ENCODE results near the gene TP73.

TP73 gene

DNA sequence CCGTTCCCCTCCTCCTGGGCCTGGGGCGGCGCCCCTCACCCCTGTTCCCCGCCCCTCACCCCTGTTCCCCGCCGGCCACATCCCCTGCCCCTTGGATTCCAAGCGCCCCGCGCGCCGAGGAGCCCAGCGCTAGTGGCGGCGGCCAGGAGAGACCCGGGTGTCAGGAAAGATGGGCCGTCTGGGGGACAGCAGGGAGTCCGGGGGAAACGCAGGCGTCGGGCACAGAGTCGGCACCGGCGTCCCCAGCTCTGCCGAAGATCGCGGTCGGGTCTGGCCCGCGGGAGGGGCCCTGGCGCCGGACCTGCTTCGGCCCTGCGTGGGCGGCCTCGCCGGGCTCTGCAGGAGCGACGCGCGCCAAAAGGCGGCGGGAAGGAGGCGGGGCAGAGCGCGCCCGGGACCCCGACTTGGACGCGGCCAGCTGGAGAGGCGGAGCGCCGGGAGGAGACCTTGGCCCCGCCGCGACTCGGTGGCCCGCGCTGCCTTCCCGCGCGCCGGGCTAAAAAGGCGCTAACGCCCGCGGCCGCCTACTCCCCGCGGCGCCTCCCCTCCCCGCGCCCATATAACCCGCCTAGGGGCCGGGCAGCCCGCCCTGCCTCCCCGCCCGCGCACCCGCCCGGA lies at the start of gene TP73:
TP73 (plus strand) TSS at position 587 of the 618 bp plus-strand sequence. CDS start 29,850 bp downstream, outside the sequence.
- no peak for DNase-seq

DNA sequence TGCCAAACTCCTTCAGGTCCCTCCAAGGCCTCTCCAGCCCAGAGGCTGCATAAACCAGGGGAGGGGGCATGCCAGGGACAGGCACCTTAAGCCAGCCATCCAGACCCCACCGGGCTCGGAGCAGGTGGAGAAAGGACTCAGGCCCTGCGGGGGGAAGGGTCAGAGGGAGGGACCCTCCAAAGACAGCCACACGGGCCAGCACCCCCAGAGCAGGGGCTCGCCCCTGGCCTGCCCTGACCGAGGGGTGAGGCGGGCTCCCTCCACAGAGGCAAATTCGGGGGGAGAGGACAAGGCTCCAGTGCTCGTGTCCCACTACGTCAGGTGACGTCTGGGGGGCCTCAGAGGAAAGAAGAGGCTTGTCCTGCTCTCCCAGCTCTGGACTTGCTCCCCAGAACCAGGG lies 49.2 kb upstream of the TP73 start:
- no peak for DNase-seq

DNA sequence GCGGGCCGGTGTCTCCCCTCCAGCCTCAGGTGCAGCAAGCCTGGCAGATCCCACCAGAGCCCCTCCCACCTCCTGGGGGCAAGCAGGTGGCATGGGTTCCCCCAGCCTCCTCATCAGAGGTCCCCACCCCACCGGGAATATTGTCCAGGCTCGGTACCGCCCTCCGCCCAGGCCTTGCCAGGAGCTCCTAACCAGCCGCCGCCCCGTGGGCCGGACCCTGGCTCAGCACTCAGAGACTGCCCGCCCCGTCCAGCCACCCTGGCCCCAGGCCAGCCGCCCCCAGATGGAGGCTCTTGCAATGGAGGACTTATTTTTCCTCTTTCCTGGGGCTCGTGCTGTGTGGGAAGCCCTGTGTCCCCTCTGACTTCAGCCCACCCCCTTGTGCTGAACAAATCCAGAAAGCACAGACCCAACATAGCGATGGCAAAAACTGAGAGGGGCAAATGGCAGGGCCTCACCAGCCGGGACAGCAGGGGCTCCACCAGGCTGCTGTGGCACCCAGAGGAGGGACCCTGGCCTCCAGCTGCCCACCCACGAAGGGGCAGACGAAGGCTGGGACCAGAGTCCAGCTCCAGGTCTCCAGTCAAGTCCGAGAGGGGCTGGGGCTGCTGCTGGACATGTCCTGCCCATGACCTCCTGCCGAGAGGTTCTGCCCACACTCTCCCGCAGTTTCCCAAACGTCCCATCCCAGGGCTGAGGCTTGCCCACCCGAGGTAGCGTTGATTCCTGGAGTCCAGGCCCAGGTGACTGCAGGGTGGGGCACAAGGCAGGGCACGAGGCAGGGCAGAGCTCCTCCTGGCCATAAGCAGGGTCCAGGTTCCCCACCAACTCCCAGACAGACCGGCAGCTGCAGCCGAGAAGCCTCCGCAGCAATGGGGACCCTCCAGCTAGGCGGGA lies 48.5 kb upstream of the TP73 start:
- no peak for DNase-seq

DNA sequence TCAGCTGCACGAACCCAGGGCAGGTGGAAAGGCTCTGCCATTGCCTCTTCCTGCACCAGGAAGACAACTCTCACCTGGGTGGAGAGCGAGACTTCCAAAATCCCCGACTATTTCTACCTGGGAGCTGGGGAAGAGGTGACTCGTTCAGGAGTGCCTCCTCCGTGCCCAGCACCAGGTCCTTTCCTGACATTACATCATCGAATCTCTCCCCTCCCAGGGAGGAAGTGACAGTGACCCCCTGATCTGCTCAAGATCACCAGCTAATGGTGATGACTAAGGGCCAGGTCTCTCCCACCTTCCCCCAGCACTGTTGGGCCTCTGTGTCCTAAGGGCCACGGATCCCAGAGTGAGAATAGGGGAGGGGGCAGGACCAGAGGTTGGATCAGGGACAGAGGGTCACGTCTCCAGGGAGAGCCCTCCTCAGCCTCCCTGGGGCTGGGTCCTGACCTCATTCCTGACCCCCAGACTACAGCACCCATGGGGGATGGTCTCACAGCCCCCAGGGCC lies 47.8 kb upstream of the TP73 start:
- DNase-seq = no peak

DNA sequence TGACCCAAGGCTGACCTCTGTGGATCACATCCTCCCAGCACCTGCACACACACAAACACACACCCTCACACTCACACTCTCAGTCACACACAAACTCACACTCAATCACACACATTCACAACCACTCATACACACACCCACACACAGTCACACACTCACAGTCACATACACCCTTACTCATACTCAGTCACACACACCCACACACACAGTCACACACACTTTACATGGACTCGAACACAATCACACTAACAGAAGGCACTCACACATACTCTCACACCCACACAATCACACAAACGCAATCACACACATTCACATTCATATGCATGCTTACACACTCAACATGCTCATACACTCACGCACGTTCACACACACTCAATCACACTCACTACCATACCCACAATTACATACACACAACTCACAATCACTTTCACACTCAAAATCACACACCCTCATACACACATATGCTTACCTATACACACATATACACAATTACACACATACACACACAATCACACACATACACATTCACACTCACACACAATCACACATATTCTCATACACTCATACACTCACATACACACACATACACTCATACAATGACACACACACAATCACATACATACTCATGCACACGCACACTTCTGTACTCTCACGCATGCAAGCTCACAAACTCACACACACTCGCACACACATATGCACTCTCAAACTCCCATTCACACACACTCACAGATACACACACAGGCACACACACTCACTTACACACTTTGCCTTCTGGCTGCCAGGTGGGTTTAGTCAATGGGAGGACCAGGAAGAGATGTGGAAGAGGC lies 47.1 kb upstream of the TP73 start:
- no peak for DNase-seq

DNA sequence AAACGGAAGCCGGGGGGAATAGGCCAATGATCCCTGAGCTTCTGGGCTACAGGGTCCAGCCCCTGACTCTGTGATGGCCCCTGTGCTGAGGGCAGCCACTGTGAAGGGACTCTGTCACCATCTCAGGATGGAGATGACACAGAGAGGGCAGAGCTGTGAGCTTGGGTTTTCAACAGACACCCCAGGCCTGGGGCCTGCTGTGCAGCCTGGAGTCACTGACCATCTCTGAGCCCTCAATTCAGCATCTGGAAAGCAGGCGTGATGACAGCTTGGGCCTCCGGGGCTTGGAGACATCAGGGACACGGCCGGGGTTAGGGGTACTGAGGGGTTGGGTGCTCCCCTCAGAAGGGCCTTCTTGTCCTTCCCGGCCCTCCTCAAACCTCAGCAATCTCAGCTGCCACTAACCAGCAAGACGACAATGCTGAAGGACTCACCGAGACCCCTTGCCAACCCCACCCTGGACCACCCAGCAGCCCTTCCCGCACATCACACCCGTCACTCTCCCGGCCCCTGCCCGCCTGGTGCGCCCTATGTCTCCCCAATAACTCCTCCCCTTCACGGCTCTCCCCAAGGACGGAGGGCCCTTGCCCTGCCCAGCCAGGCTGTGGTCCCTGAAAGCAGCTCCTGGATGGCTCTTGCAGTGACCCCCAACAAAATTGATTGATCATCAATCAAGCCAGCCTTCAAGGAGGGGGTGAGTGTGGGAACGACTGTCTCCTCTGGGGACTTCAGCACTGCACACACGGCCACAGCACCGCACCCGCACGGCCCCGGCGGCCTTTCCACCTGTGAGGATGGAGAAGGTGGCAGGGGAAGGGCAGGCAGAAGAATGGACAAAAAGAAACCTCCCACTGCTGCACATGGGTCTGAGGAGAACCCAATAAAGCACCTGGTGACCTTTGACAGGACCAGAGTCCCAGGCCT lies 45.3 kb upstream of the TP73 start:
- DNase-seq = no peak

DNA sequence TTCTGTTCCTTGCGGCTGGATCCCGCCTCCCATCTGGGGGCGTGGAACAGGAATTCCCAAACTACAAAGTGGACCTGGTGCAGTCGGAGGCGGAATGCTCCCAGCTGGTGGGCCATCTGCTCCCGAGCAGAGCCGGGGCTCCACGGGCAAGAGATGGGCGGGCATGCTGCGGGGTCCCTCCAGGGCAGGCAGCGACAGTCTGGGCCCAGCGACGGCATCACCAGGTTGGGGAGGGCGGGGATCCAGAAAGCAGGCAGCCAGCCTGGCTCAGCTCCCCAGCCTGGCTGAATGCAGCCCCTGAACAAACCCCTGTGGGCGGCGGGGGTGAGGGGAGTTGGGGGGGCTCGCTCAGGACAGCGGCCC lies 44.6 kb upstream of the TP73 start:
- no peak for DNase-seq

DNA sequence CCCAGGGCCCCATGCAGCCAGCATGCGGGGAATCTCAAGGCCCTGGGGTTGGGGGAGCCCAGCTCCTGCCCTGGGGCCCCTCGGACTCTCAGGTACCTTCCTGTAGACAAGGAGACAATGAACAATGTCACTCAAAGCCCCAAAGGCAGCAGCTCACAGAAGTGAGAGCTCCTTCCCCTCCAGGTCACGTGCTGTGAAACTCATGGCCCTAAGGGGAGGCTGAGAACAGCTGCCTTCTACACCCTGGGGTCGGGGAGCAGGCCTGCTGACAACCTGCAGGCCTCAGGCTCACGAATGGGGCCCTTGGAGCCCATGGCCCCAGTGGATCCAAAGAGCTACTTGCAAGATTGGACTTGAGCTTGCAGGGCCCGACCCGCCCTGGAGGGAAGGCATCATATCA lies 44.2 kb upstream of the TP73 start:
- DNase-seq = no peak

DNA sequence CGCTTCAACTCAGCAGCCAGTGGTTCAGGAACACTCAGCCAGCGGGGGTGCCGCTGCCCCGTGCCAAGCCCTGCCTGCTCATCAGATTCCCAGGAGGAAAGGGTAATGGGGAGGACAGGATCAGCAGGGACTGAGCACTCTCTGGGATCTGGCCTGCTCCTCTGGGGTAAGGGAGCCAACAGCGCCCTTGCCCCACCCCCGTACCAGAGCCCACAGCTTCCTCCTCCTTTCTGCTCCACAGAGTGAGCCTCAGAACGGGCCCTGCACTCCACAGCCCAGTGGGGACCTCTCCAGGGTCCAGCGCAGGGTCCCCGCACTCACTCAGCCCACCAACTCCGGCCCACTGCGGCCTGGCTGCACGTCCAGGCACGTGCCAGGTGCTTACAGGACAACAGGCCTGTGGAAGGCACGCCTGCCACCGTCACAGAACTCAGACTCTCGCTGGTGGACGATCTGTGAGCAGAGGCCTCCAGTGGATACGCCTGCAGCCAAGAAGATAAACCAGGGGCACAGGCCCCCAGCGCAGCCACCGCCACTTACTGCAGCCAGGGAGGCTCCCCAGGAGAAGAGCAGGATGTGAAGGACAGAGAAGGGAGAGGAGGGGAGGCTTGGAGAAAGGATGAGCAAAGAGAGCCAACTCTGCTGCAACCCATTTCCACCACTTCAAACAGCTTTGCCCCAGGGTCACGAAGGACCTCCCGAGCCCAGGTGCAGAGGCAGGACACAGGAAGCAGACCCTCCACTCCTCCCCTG lies 43.1 kb upstream of the TP73 start:
- DNase-seq = no peak

DNA sequence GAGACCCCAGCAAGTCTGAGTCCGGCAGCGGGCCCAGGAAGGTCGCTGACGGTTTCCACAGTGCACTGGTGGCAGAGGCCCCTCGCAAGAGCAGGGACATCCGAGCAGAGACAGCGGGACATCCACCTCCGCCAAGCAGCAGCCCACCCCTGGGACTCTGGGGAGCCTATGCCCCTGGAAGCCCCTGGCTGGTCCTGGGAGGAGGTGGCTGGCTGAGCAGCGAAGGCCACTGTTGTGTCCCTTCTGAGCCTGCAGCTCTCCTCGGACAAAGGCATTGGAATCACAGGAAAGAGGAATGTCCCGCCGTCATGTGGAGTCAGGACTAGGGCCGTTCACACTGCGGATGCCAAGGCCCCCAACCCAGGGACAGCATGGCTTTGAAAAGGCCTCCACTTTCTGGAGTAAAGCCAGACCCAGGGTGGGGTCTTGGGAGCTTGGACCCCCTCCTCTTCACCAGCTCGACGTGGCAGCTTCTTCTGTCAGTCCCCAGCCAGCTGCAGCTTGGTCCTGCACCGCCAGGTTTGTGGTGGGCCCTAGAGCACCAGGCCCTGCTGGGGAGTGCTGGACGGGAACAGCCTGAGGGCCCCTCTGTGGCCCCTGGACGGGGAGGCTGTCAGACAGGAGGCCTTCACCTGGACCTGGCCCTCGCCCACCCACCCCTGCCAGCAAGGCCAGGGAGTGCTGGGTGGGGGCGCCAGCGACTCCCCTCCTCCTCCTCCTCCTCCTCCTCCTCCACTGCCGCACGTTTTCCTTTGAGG lies 42.4 kb upstream of the TP73 start:
- no peak for DNase-seq

DNA sequence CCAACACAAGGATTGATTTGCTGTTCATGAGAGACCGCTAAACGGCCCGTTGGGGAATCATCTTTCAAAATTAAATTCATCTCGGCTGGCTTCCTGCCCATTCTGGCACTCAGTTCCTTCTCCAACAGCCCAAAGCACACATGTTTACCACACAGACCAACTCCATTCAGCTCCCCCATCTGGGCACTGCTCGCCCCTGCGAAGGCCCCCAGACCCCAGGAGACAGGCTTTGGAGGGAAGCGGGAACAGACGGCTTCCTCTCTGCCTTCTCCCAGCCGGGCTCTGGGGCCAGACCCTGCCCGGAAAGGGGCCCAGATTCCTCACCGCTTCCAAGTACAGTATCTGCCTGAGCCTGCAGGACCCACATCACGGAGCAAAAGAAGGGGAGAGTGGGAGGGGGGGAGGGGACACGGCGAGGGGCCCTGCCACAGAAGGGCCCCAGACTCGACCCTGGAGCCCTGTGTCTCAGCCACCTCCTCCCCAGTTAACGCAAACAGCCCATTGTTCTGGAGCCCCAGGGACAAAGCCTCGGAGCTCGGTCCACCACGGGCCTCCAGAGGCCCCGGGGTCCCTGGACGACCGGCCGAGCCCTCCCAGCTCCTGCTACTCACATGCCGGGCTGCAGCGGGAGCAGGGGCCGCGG lies 41.7 kb upstream of the TP73 start:
- DNase-seq = peak; percentile 61

DNA sequence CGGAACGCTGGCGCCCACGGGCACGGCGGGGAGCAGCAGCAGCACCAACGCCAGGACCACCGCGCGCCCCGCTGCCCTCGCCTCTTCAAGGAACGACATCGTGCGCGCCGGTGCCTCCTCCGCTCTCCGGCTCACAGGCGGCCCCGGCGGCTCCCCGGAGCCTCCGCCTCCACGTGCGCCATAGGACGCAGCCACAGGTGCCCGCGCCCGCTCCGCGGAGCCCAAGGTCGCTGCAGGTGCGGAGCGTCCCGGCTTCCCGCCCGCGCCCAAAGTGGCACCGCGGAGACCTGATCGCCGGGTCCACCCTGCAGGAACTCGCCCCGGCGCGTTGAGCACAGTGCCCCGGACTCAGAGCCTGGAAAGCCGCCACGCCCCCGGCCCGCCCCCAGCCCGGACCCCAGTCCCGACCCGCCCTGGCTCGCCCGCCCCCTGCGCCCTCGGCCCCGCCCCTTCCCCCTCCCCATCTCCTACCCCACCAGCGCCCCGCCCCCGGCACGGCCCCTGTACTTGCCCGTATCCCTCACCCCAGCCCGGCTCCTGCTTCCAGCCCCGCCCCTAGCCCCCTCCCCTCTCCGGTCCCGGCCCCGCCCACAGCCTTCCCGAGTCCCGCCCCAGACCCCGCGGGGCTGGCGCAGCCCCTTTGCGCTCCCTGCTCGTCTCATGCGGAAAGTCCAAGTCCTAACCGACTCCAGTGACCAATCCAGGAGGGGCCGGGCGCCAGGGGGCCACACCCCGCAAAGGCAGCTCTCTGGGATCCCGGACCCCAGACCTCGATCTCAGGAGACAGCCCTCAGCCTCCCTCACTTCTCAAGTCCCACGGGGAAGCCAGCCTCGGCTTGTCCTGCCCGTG lies 40.9 kb upstream of the TP73 start, which contains the start of gene MEGF6:
MEGF6 (minus strand) TSS at position 339 of the 850 bp plus-strand sequence; CDS start at position 99, 240 bp downstream.
- DNase-seq = peak; percentile 69

DNA sequence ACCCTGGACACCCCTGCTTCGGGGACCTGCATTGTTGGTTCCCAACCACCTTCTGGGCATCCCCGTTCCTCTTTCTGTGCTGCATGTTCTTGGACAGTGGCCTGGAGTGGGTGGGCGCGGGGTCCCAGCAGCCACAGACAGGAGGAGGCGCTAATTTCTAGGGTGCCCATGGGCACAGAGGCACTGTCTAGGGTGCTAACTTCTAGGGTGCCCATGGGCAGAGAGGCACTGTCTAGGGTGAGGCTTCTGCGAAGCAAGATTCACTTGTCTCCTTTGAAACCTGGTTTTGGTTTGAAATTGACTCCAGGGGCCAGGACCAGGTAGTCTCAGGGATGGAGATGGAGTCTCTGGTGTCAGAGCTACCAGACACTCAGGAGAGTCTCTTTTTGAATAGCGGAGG lies 40.2 kb upstream of the TP73 start:
- no peak for DNase-seq

DNA sequence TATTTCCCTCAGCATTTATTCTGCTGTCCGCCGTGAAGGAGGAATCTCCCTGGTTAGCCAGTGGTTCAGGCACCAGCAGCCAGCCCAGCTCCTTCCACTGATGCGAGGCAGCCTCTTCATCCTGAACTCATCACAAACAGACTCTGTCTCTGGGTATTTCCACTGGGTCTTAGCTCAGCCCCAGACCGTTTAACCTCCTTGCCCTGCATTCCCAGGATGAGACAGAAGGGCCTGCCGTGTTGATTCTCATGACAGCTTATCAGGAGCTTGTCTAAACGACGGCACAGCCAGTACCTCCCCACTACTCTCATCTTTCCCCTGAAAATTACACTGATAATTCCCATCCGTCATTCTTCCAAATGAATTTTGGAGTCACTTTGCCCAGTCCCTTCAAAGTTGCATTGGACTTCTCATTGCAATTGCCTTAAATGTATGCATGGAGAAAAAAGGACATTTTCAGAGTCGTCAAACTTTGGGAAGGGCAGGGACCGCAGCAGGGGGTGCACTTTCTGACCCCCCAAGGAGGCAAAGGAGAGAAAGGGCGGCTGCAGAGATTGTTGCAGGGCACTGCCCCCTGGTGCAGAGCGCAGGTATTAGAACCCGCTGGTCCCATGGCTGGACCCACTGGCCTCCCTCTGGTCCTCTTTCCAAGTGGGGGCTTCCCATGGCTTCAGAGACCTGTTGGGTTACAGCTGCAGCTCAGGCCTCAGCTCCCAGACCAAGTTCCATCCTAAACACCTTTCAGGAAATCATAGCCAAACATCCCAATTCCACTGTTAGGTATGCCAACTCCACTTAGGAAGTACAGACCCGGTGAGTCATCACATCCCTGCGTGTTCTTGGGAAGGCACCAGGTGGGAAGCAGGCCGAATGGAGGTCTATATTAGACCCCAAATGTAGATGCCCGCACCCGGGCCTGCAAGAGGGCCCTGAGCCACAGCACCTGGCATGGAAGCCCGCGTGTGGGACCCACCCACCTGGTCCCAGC lies 37.3 kb upstream of the TP73 start:
- DNase-seq = peak; percentile 46

DNA sequence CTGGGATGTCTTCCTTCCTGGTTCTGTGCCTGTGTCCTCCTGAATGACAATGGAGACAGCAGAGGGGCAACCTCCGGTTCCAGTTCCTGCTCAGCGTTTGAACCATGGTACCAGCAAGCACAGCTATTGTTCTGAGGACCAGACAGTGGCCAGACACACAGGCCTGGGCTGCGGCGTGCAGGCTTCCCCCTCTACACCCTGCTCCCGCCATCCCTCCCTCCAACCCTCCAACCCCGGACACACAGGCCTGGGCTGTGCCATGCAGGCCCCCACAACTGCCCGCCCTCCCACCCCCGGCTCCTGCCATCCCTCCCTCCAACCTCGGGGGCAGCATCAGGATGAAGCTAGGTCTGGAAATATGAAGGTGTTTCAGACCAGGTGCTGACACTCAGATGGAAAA lies 35.5 kb upstream of the TP73 start:
- DNase-seq = no peak

DNA sequence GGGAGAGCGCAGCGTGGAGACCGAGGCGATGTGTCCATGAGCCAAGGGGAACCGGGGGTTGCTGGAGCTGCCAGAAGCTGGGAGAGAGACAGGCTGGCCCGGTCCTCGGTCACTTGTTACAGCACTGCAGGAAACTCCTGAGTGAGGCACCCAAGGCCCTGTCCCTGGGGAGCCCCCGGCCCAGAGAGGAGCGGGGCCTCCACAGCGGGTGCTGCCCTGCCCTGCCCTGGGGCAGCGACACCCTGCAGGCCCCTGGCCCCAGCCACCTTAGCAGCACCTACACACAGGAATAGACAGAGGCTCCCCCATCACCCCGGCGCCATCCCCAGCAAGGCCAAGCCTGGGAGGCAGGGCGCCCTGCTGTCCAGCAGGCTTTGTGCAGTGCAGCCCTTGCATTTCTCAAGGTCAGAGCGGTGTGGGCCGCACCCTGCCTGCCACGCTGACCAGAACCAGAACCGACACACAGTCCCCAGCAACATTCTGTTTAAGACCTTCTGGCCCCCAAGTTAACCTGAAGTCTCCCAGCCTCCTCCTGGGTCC lies 34.4 kb upstream of the TP73 start:
- no peak for DNase-seq

DNA sequence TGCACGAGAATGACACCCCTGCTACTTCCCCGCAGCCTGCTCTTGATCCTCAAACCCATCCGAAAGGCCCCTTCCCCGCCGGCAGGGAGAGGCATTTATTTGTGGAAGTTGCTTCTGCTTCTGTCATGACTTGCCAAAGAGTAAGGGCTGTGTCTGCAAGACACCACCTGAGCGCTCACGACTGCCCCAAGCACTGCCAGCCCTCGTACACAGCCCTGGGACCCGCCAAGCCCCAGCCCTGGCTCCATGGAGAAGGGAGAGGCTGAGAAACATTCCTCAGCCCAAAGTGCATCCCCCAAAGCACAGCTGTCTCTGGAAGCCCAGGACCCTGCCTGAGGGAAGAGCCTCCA lies 33.8 kb upstream of the TP73 start:
- DNase-seq = no peak

Measured in hematopoietic multipotent progenitor cell treated with erythropoietin and hydrocortisone succinate and interleukin-3 and kit ligand, for 6 days (in vitro differentiated cells).